Sigmoid colon (tissue), 3 donors: ENCODE measurements around the gene SULF2.
A peak's percentile ranks its signal among the peaks of the same experiment; 100 is the strongest.

Experiments used
- POLR2A ChIP-seq, 2 donors: fragments of 450-650 bp; IDR thresholded peaks; one replicate each; pipeline ENCODE4 v1.6.1; 2016; ENCODE audit warnings: antibody characterized with exemption in 2 of 2, mild to moderate bottlenecking in 2 of 2, moderate library complexity in 2 of 2
- TF ChIP-seq, protein P1 (sequence below), 4 experiments: fragments of 450-650 bp in 3 of 4; fragments of 200-600 bp in 1 of 4; IDR thresholded peaks; one replicate each; pipeline ENCODE4 v1.5.1; 2016 to 2019; ENCODE audit warnings: antibody characterized with exemption in 4 of 4, mild to moderate bottlenecking in 3 of 4, moderate library complexity in 2 of 4

DNA sequence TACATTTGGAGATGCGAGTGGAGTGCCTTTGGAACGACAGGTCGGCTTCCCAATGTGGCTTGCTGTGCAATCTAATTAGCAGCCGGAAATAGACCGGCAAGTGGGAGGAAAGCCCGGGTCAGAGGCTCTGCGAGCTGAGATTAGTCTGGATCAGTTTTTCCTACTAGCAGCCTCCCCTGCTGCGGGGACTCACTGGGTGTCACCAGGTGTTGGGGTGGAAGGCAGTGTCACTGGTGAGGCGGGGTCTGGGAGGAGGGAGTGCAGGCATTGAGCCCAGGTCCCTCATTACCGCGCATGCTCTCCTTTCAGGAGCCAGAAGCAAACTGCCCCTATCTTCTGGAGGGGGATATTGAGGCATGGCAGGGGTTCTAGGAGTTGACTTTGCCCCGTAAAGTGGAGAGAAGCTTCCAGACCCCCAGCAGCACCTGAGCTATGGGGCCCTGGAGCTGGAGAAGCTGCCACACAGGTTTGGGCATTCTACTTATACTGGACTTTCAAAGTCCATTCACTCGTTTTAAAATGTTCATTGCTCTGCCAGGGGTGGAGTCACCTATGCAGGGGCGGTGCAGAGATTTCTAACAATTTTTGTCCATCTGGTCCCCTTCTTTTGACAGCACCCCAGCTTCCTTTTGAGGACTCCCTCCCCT is 11.0 kb downstream of the SULF2 start:
- TF ChIP-seq, protein P1, sequence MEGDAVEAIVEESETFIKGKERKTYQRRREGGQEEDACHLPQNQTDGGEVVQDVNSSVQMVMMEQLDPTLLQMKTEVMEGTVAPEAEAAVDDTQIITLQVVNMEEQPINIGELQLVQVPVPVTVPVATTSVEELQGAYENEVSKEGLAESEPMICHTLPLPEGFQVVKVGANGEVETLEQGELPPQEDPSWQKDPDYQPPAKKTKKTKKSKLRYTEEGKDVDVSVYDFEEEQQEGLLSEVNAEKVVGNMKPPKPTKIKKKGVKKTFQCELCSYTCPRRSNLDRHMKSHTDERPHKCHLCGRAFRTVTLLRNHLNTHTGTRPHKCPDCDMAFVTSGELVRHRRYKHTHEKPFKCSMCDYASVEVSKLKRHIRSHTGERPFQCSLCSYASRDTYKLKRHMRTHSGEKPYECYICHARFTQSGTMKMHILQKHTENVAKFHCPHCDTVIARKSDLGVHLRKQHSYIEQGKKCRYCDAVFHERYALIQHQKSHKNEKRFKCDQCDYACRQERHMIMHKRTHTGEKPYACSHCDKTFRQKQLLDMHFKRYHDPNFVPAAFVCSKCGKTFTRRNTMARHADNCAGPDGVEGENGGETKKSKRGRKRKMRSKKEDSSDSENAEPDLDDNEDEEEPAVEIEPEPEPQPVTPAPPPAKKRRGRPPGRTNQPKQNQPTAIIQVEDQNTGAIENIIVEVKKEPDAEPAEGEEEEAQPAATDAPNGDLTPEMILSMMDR (IDR thresholded peaks at IDR 0.05): no peak
- TF ChIP-seq POLR2A (IDR thresholded peaks at IDR 0.05): peak in 1 of 2 donors; percentile 7
